ENCODE data around the gene GRB2. TPM values are rescaled to one million over a fixed set of nuclear protein-coding genes. Genes with fewer than 3 reads are reported as not detected.
"Not testable (repeated sequence)": the region's sequence is repeated elsewhere in the genome, so short reads cannot be mapped to it uniquely, and the experiment has no call there.

The GRB2 gene
- total RNA-seq, 4 donors from 2014 or later, result 44.9 to 62.6 (median 58.7) TPM

GRCh38 chr17:75445296-75445695, 39.8 kb upstream of the GRB2 start:
- Histone ChIP-seq H3K4me1 (peaks cover 12% of the 10 kb centered on the region), H3K9me3 (no peaks in the 10 kb centered on the region), H3K27me3 (no peaks in the 10 kb centered on the region), H3K4me3 (no peak overlapping the region), H3K36me3 (no peaks in the 10 kb centered on the region), H3K27ac (no peak overlapping the region)
- no peak for TF ChIP-seq CTCF (IDR thresholded peaks at IDR 0.05)
- no peak for TF ChIP-seq EP300 (IDR thresholded peaks at IDR 0.05)
- TF ChIP-seq POLR2A (IDR thresholded peaks at IDR 0.05), result no peak
- no peak for TF ChIP-seq POLR2AphosphoS5 (IDR thresholded peaks at IDR 0.05)
- 84% methylated on average over 3 of the region's 3 CpGs for WGBS
- DNase-seq (ENCODE audit: low spot score in 2 of 2), result no peak

DNA sequence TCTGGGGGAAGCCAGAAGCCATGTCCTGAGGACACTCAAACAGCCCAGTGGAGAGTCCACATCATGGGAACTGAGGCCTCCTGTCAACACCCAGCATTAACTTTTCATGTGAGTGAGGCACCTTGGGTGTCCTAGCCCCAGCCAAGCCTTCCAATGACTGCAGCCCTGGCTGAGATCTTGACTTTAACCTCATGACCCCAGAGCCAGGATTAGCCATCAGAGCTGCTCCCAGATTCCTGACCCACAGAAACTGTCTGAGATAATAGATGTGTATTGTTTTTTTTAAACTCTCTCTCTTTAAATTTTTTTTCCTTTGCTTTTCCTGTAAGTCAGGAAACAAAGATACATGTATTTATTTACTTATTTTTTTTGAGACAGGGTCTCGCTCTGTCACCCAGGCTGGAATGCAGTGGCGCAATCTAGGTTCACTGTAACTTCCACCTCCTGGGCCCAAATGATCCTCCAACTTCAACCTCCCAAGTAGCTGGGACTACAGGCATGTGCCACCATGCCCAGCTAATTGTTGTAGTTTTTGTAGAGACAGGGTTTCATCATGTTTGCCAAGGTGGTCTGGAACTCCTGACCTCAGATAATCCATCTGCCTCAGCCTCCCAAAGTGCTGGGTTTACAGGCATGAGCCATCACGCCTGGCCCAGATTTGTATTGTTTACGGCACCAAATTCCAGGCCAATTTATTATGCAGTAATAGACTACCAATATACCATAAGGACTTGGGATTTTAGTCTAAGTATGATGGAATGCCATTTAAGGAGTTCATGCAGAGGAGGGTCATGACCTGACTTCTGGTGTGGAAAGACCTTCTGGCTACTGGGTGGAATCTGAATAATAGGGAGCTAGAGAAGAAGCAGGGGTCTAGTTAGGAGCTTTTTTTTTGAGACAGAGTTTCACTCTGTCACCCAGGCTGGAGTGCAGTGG, 37.0 kb upstream of the GRB2 start:
- peak overlapping the region; percentile 22 for H3K27ac ChIP-seq
- TF ChIP-seq POLR2A (IDR thresholded peaks at IDR 0.05), result no peak
- 79% methylated on average over 4 of the region's 4 CpGs for WGBS
- peaks cover 12% of the 10 kb centered on the region for H3K4me1 ChIP-seq
- DNase-seq (ENCODE audit: low spot score in 2 of 2), result no peak
- H3K36me3 ChIP-seq, result no peaks in the 10 kb centered on the region
- H3K27me3 ChIP-seq, result no peaks in the 10 kb centered on the region
- no peak overlapping the region for H3K4me3 ChIP-seq
- H3K9me3 ChIP-seq, result no peaks in the 10 kb centered on the region

GRCh38 chr17:75440738-75441448, 35.4 kb upstream of the GRB2 start:
- DNase-seq (ENCODE audit: low spot score in 2 of 2), result no peak
- Histone ChIP-seq H3K36me3 (no peaks in the 10 kb centered on the region), H3K4me1 (peaks cover 12% of the 10 kb centered on the region), H3K9me3 (no peaks in the 10 kb centered on the region), H3K27ac (no peak overlapping the region), H3K27me3 (no peaks in the 10 kb centered on the region), H3K4me3 (no peak overlapping the region)
- 59% methylated on average over 10 of the region's 10 CpGs for WGBS
- TF ChIP-seq EP300 (IDR thresholded peaks at IDR 0.05) (no peak), POLR2AphosphoS5 (IDR thresholded peaks at IDR 0.05) (no peak), POLR2A (IDR thresholded peaks at IDR 0.05) (no peak), CTCF (IDR thresholded peaks at IDR 0.05) (no peak)

GRCh38 chr17:75439287-75439686, 33.8 kb upstream of the GRB2 start:
- 85% methylated on average over 2 of the region's 2 CpGs for WGBS
- no peaks in the 10 kb centered on the region for H3K27me3 ChIP-seq
- H3K4me3 ChIP-seq, result no peak overlapping the region
- H3K36me3 ChIP-seq, result no peaks in the 10 kb centered on the region
- no peaks in the 10 kb centered on the region for H3K9me3 ChIP-seq
- H3K27ac ChIP-seq, result no peak overlapping the region
- TF ChIP-seq POLR2AphosphoS5 (IDR thresholded peaks at IDR 0.05) (no peak), EP300 (IDR thresholded peaks at IDR 0.05) (no peak), CTCF (IDR thresholded peaks at IDR 0.05) (no peak), POLR2A (IDR thresholded peaks at IDR 0.05) (no peak)
- DNase-seq (ENCODE audit: low spot score in 2 of 2), result no peak
- peaks cover 6% of the 10 kb centered on the region for H3K4me1 ChIP-seq

DNA sequence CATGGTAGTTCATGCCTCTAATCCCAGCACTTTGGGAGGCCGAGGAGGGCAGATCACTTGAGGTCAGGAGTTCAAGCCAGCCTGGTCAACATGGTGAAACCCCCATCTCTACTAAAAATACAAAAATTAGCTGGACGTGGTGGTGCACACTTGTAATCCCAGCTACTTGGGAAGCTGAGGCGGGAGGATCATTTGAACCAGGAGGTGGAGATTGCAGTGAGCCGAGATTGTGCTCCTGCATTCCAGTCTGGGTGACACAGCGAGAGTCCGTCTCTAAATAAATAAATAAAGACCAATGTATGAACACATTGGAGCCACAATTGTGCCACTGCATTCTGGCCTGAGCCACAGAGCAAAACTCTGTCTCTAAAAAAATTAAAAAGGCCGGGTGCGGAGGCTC, 31.9 kb upstream of the GRB2 start:
- not testable (repeated sequence) for H3K36me3 ChIP-seq; H3K27me3 ChIP-seq; H3K4me1 ChIP-seq; H3K4me3 ChIP-seq; DNase-seq (ENCODE audit: low spot score in 2 of 2); H3K27ac ChIP-seq; H3K9me3 ChIP-seq
- WGBS, result 90% methylated on average over 8 of the region's 8 CpGs

GRCh38 chr17:75434433-75434832, 29.0 kb upstream of the GRB2 start:
- H3K36me3 ChIP-seq; H3K4me3 ChIP-seq; H3K4me1 ChIP-seq; H3K27ac ChIP-seq; H3K9me3 ChIP-seq; DNase-seq (ENCODE audit: low spot score in 2 of 2); H3K27me3 ChIP-seq: not testable (repeated sequence)
- 98% methylated on average over 6 of the region's 6 CpGs for WGBS
